ENCODE results near the gene MPP2.
A peak's percentile ranks its signal among the peaks of the same experiment; 100 is the strongest.
"Not testable (repeated sequence)": the region's sequence is repeated elsewhere in the genome, so short reads cannot be mapped to it uniquely, and the experiment has no call there.

Gene MPP2

GRCh38 chr17:43907425-43907981 is at the start of gene MPP2:
Gene MPP2 (minus strand): TSS chr17:43907536. CDS start chr17:43904460, 3,076 bp downstream.
- DNase-seq = peak; percentile 17

GRCh38 chr17:43956222-43956621 is 48.9 kb upstream of the MPP2 start:
- DNase-seq = no peak

- no peak for DNase-seq
These were observed 46.4 kb upstream of the MPP2 start, which contains the start of gene PYY for GRCh38 chr17:43953746-43954145. Gene PYY (minus strand): TSS chr17:43953940. CDS start chr17:43953483, 457 bp downstream.

GRCh38 chr17:43952724-43953666 is 45.7 kb upstream of the MPP2 start:
- no peak for DNase-seq

- DNase-seq = no peak
These were observed 45.0 kb upstream of the MPP2 start for GRCh38 chr17:43952351-43952723.

- DNase-seq = no peak
These were observed 44.4 kb upstream of the MPP2 start for GRCh38 chr17:43951750-43952149.

GRCh38 chr17:43950554-43950953 is 43.2 kb upstream of the MPP2 start:
- no peak for DNase-seq

- peak; percentile 38 for DNase-seq
These were observed 42.4 kb upstream of the MPP2 start for GRCh38 chr17:43949781-43950180.

- no peak for DNase-seq
These were observed 39.4 kb upstream of the MPP2 start for GRCh38 chr17:43946781-43947180.

GRCh38 chr17:43945074-43945829 is 37.9 kb upstream of the MPP2 start:
- DNase-seq = no peak

- DNase-seq = no peak
These were observed 34.8 kb upstream of the MPP2 start, which contains the start of gene PPY for GRCh38 chr17:43942051-43942685. Gene PPY (minus strand): TSS chr17:43942476. CDS start chr17:43941654, 822 bp downstream.

GRCh38 chr17:43940630-43941029 is 33.3 kb upstream of the MPP2 start:
- peak; percentile 24 for DNase-seq

- no peak for DNase-seq
These were observed 32.5 kb upstream of the MPP2 start for GRCh38 chr17:43939886-43940285.

GRCh38 chr17:43939452-43939851 is 32.1 kb upstream of the MPP2 start:
- not testable (repeated sequence) for DNase-seq

- no peak for DNase-seq
These were observed 31.5 kb upstream of the MPP2 start for GRCh38 chr17:43938838-43939182.

GRCh38 chr17:43936434-43936833 is 29.1 kb upstream of the MPP2 start:
- DNase-seq = no peak

- no peak for DNase-seq
These were observed 28.6 kb upstream of the MPP2 start for GRCh38 chr17:43935926-43936261.

GRCh38 chr17:43935204-43935925 is 28.0 kb upstream of the MPP2 start:
- no peak for DNase-seq

GRCh38 chr17:43932923-43933322 is 25.6 kb upstream of the MPP2 start:
- DNase-seq = no peak

GRCh38 chr17:43932357-43932756 is 25.0 kb upstream of the MPP2 start:
- DNase-seq = no peak

GRCh38 chr17:43931062-43931571 is 23.8 kb upstream of the MPP2 start:
- DNase-seq = no peak

- no peak for DNase-seq
These were observed 21.3 kb upstream of the MPP2 start for GRCh38 chr17:43928609-43929008.

All from MV-4-11 (cell line).